ENCODE measurements around the gene PTPN1. TPM values are rescaled to one million over a fixed set of nuclear protein-coding genes. Genes with fewer than 3 reads are reported as not detected.
"Not testable (repeated sequence)": the region's sequence is repeated elsewhere in the genome, so short reads cannot be mapped to it uniquely, and the experiment has no call there.

The PTPN1 gene
- total and polyA plus RNA-seq, 2 experiments from 2014 or later: 16.9 to 26.4 TPM

GRCh38 chr20:50598074-50598473 lies 87.9 kb downstream of the PTPN1 start:
- Mint-ChIP-seq H3K27ac (no peak overlapping the region), H3K27me3 (ENCODE audit: insufficient read depth, low read depth, poor library complexity) (peaks cover 4% of the 10 kb centered on the region), H3K4me1 (peaks cover 11% of the 10 kb centered on the region), H3K4me3 (no peak overlapping the region), H3K36me3 (ENCODE audit: low read depth) (no peaks in the 10 kb centered on the region), H3K9me3 (no peaks in the 10 kb centered on the region)
- no peak overlapping the region for H3K4me3 ChIP-seq
- H3K9me2 ChIP-seq (ENCODE audit: insufficient read depth): no peaks in the 10 kb centered on the region
- DNase-seq (ENCODE audit: low spot score) (no peak), ATAC-seq (no peak)
- no peaks in the 10 kb centered on the region for H3K4me1 ChIP-seq (ENCODE audit: insufficient read depth)
- no peaks in the 10 kb centered on the region for H3K79me2 ChIP-seq (replicated peaks; ENCODE audit: insufficient read depth)
- no peaks in the 10 kb centered on the region for H3F3A ChIP-seq (replicated peaks; ENCODE audit: low read depth)
- no peak for TF ChIP-seq CTCF (conservative IDR thresholded peaks at IDR 0.05; ENCODE audit: low read depth in 2 of 2)
- TF ChIP-seq ZNF114 (CRISPR knock-in tag; IDR thresholded peaks at IDR 0.05): no peak
- no peak for TF ChIP-seq POLR2AphosphoS5 (IDR thresholded peaks at IDR 0.05; ENCODE audit: low read depth)
- no peak for TF ChIP-seq ZNF331 (CRISPR knock-in tag; IDR thresholded peaks at IDR 0.05; ENCODE audit: low read depth)
- no peak for TF ChIP-seq STAT1 (IDR thresholded peaks at IDR 0.05; ENCODE audit: unreplicated experiment)
- TF ChIP-seq NANOG (IDR thresholded peaks at IDR 0.05; ENCODE audit: borderline replicate concordance): no peak
- H3K4me2 ChIP-seq: no peak overlapping the region
- no peak overlapping the region for H3K27ac ChIP-seq (ENCODE audit: low read depth)
- no peaks in the 10 kb centered on the region for H3K27me3 ChIP-seq (ENCODE audit: insufficient read depth)
- H4K20me1 ChIP-seq (replicated peaks; ENCODE audit: insufficient read depth): no peaks in the 10 kb centered on the region
- H3K36me3 ChIP-seq (ENCODE audit: insufficient read depth): no peaks in the 10 kb centered on the region
- H2AFZ ChIP-seq: no peak overlapping the region

GRCh38 chr20:50598768-50599167 lies 88.6 kb downstream of the PTPN1 start:
- H3K4me2 ChIP-seq; ATAC-seq; H3K27ac Mint-ChIP-seq; H3K4me3 ChIP-seq; H3K79me2 ChIP-seq (replicated peaks; ENCODE audit: insufficient read depth); H3K27ac ChIP-seq (ENCODE audit: low read depth); H3K36me3 Mint-ChIP-seq (ENCODE audit: low read depth); H3K9me3 Mint-ChIP-seq; H3K9me2 ChIP-seq (ENCODE audit: insufficient read depth); H3K36me3 ChIP-seq (ENCODE audit: insufficient read depth); H3K27me3 Mint-ChIP-seq (ENCODE audit: insufficient read depth, low read depth, poor library complexity); H4K20me1 ChIP-seq (replicated peaks; ENCODE audit: insufficient read depth); H3K4me1 ChIP-seq (ENCODE audit: insufficient read depth); DNase-seq (ENCODE audit: low spot score); H2AFZ ChIP-seq; H3K27me3 ChIP-seq (ENCODE audit: insufficient read depth); H3K4me3 Mint-ChIP-seq; H3F3A ChIP-seq (replicated peaks; ENCODE audit: low read depth): not testable (repeated sequence)
- H3K4me1 Mint-ChIP-seq: peaks cover 11% of the 10 kb centered on the region

GRCh38 chr20:50600281-50600895 lies 90.2 kb downstream of the PTPN1 start:
- Mint-ChIP-seq H3K4me1 (peaks cover 11% of the 10 kb centered on the region), H3K27ac (no peak overlapping the region), H3K36me3 (ENCODE audit: low read depth) (no peaks in the 10 kb centered on the region), H3K27me3 (ENCODE audit: insufficient read depth, low read depth, poor library complexity) (no peaks in the 10 kb centered on the region), H3K9me3 (no peaks in the 10 kb centered on the region), H3K4me3 (no peak overlapping the region)
- H3K79me2 ChIP-seq (replicated peaks; ENCODE audit: insufficient read depth): no peaks in the 10 kb centered on the region
- H3K4me3 ChIP-seq: no peak overlapping the region
- ATAC-seq: no peak
- H3K9me2 ChIP-seq (ENCODE audit: insufficient read depth): no peaks in the 10 kb centered on the region
- no peak overlapping the region for H2AFZ ChIP-seq
- H3K36me3 ChIP-seq (ENCODE audit: insufficient read depth): no peaks in the 10 kb centered on the region
- no peaks in the 10 kb centered on the region for H3F3A ChIP-seq (replicated peaks; ENCODE audit: low read depth)
- no peak overlapping the region for H3K4me2 ChIP-seq
- H4K20me1 ChIP-seq (replicated peaks; ENCODE audit: insufficient read depth): no peaks in the 10 kb centered on the region
- H3K4me1 ChIP-seq (ENCODE audit: insufficient read depth): no peaks in the 10 kb centered on the region
- DNase-seq (ENCODE audit: low spot score): no peak
- no peaks in the 10 kb centered on the region for H3K27me3 ChIP-seq (ENCODE audit: insufficient read depth)
- H3K27ac ChIP-seq (ENCODE audit: low read depth): no peak overlapping the region
- TF ChIP-seq ZNF331 (CRISPR knock-in tag; IDR thresholded peaks at IDR 0.05; ENCODE audit: low read depth) (no peak), STAT1 (IDR thresholded peaks at IDR 0.05; ENCODE audit: unreplicated experiment) (no peak), JUNB (IDR thresholded peaks at IDR 0.05; ENCODE audit: unreplicated experiment) (no peak), ZNF462 (CRISPR knock-in tag; IDR thresholded peaks at IDR 0.05) (no peak), CREB1 (CRISPR knock-in tag; IDR thresholded peaks at IDR 0.05; ENCODE audit: low read depth) (no peak)

All from GM23338 (cell line).